A673 (cell line): ENCODE data around the gene NUP93. TPM values are rescaled to one million over a fixed set of nuclear protein-coding genes. Genes with fewer than 3 reads are reported as not detected.

Experiments used
- BruUV-seq: library from RNA; stranded (reverse); fragments of 400-500 nt; replicated peaks from 2 replicates; lab custom pipeline; 2021; lab: Mats Ljungman, UMichigan
- CTCF ChIA-PET: fragments of 300-600 bp; sonication (Branson Sonifier 250); formaldehyde crosslinking; loops from one replicate; lab custom pipeline; 2022; ENCODE audit warnings: antibody characterized with exemption; lab: Charles Lee
- POLR2A ChIA-PET: fragments of 300-600 bp; sonication (Branson Sonifier 250); formaldehyde crosslinking; loops from one replicate; lab custom pipeline; 2022; ENCODE audit warnings: antibody characterized with exemption; ENCODE audit not compliant: low non-redundant PET; lab: Charles Lee
- DNase-seq: peaks from one replicate; pipeline ENCODE4 v3.0.0-alpha.2; 2015; ENCODE audit warnings: low spot score
- H3K27ac ChIP-seq: fragments of 200-600 bp; sonication (generic); 2 replicates; pipeline ENCODE4 v1.5.1; 2016; ENCODE audit warnings: mixed run types, low read depth, mild to moderate bottlenecking, mixed read lengths, antibody characterized with exemption, low read length; ENCODE audit not compliant: poor library complexity, severe bottlenecking
- H3K27me3 ChIP-seq: fragments of 200-600 bp; sonication (generic); replicated peaks from 2 replicates; pipeline ENCODE4 v1.6.1; 2017; ENCODE audit warnings: mixed run types, low read depth, mild to moderate bottlenecking, mixed read lengths, antibody characterized with exemption, low read length; ENCODE audit not compliant: insufficient read depth, poor library complexity
- H3K36me3 ChIP-seq: fragments of 200-600 bp; sonication (generic); 2 replicates; pipeline ENCODE4 v1.6.1; 2016; ENCODE audit warnings: mixed run types, mild to moderate bottlenecking, mixed read lengths, antibody characterized with exemption, low read length; ENCODE audit not compliant: insufficient read depth, poor library complexity, severe bottlenecking
- H3K4me1 ChIP-seq: fragments of 200-600 bp; sonication (generic); 2 replicates; pipeline ENCODE4 v1.6.1; 2017; ENCODE audit warnings: mixed run types, mild to moderate bottlenecking, mixed read lengths, antibody characterized with exemption, low read length; ENCODE audit not compliant: insufficient read depth, poor library complexity, severe bottlenecking
- H3K4me3 ChIP-seq: fragments of 200-600 bp; sonication (generic); 2 replicates; pipeline ENCODE4 v1.5.1; 2016; ENCODE audit warnings: low read depth, mixed run types, mild to moderate bottlenecking, mixed read lengths, low read length; ENCODE audit not compliant: poor library complexity, severe bottlenecking
- H3K9me3 ChIP-seq: fragments of 200-600 bp; sonication (generic); 2 replicates; pipeline ENCODE4 v1.6.1; 2016; ENCODE audit warnings: mixed run types, low read depth, mild to moderate bottlenecking, mixed read lengths, antibody characterized with exemption, low read length; ENCODE audit not compliant: poor library complexity, severe bottlenecking
- EZH2 ChIP-seq: fragments of 200-600 bp; sonication (generic); IDR thresholded peaks from 2 replicates; pipeline ENCODE4 v1.6.1; 2017; ENCODE audit warnings: borderline replicate concordance, low read depth, mild to moderate bottlenecking, mixed read lengths, antibody characterized with exemption, low read length; ENCODE audit not compliant: poor library complexity, severe bottlenecking
- intact Hi-C: fragments of 100-400 bp; cut with micrococcal nuclease; formaldehyde crosslinking; loops from one replicate; pipeline ENCODE4 v1.10.0; 2022; ENCODE audit not compliant: unreplicated experiment
- microRNA-seq: library from miRNA; unstranded; fragments of <30 nt; microRNA quantifications from one replicate; pipeline ENCODE4 v1.2.0, GENCODE V29; 2021
- total RNA-seq: library from RNA; stranded (reverse); gene quantifications from 2 replicates; pipeline ENCODE4 v1.2.3, GENCODE V29; 2021
- TF ChIP-seq, protein P1 (sequence below): fragments of 300-800, 200-600 bp; sonication (generic); conservative IDR thresholded peaks from 2 replicates; pipeline ENCODE4 v1.5.1; 2017; ENCODE audit warnings: low read depth, mild to moderate bottlenecking, antibody characterized with exemption, low read length, moderate library complexity, mixed read lengths

NUP93 gene
- total RNA-seq, 1 experiment from 2014 or later, result 155 TPM

DNA sequence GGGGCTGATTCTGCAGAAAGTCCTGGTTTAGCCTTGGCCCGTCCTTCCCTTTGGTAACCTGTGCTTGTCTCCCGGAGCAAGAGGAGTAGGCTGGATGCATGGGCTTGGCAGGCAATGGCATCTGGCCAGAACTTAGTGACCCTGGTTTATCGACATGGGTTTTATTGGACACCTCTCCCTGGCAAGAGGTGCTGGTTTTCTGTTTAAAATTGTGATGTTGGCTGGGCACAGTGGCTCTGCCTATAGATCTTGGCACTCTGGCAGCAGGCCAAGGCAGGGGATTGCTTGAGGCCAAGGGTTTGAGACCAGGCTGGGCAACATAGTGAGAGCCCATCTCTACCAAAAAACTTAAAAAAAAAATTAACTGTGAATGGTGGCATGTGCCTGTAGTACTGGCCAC is 166.3 kb downstream of the NUP93 start:
- Histone ChIP-seq H3K9me3 (no peaks in the 10 kb centered on the region), H3K4me1 (no peaks in the 10 kb centered on the region), H3K4me3 (no peak overlapping the region), H3K36me3 (no peaks in the 10 kb centered on the region), H3K27me3 (no peaks in the 10 kb centered on the region), H3K27ac (no peak overlapping the region)
- TF ChIP-seq EZH2, result no peak
- TF ChIP-seq, protein P1, sequence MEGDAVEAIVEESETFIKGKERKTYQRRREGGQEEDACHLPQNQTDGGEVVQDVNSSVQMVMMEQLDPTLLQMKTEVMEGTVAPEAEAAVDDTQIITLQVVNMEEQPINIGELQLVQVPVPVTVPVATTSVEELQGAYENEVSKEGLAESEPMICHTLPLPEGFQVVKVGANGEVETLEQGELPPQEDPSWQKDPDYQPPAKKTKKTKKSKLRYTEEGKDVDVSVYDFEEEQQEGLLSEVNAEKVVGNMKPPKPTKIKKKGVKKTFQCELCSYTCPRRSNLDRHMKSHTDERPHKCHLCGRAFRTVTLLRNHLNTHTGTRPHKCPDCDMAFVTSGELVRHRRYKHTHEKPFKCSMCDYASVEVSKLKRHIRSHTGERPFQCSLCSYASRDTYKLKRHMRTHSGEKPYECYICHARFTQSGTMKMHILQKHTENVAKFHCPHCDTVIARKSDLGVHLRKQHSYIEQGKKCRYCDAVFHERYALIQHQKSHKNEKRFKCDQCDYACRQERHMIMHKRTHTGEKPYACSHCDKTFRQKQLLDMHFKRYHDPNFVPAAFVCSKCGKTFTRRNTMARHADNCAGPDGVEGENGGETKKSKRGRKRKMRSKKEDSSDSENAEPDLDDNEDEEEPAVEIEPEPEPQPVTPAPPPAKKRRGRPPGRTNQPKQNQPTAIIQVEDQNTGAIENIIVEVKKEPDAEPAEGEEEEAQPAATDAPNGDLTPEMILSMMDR, result no peak
- intact Hi-C loops, result no loop called here
- ChIA-PET CTCF (no interaction called here), POLR2A (no interaction called here)
- no TSS peak for BruUV-seq
- DNase-seq, result no peak

DNA sequence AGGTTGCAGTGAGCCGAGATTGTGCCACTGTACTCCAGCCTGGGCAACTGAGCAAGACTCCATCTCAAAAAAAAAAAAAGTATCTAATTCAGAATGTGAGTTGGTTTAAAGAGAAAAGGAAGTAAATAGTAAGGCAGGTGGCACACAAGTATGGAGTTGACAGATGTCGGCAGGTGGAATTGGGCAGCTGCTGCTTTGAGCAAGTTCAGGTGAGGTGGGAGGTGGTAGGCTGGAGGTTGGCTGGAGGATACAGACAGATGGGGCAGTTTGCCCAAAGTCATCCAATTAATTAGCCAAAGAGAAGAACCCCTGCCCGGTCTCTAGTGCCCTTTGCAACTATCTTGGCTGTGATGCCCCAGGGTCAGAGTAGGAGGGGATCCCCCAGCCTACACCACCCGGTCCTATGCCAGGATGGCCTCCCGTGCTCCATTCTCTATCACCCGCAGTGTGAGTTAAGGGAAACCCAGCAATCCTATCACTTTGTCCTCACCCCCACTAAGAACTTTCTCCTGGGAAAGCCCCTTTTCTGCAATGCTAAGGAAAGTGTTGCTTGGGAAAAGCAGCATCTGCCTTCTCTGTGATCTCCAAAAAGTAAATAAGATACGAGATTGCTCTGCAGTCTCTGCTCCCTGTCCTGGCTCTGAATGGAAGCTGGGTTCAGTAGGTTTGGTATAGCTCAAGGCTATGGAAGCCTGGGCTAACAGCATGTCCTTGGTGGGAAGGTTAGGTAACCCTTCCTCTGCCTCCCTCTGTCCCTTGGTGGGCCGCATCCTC is 167.3 kb downstream of the NUP93 start:
- no TSS peak for BruUV-seq
- H3K4me3 ChIP-seq, result no peak overlapping the region
- DNase-seq, result no peak
- no peaks in the 10 kb centered on the region for H3K36me3 ChIP-seq
- no peaks in the 10 kb centered on the region for H3K27me3 ChIP-seq
- POLR2A ChIA-PET, result no interaction called here
- TF ChIP-seq, protein P1, result no peak
- TF ChIP-seq EZH2, result no peak
- CTCF ChIA-PET, result no interaction called here
- H3K4me1 ChIP-seq, result no peaks in the 10 kb centered on the region
- no peaks in the 10 kb centered on the region for H3K9me3 ChIP-seq
- intact Hi-C loops, result no loop called here
- H3K27ac ChIP-seq, result no peak overlapping the region

DNA sequence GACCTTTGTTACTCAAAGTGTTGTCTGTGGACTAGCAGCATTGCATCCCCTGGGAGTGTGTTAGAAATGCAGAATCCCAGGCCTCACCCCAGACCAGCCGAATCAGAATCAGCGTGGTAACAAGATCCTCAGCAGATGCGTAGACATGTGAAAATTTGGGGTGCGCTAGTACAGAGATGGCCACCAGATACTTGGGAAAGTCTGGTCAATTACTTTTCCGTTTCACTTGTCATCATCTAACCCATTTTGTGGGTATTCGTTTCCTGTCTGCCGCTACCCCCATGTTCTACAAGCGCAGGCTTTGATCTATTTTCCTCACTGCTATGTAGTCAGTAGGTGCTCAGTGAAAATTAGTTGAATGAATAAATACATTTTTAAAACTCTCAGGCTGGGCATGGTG is 168.9 kb downstream of the NUP93 start:
- no TSS peak for BruUV-seq
- TF ChIP-seq, protein P1, result no peak
- no peak for TF ChIP-seq EZH2
- POLR2A ChIA-PET, result no interaction called here

More for the DNA sequence above, 168.9 kb downstream of the NUP93 start:
- Histone ChIP-seq H3K4me3 (no peak overlapping the region), H3K9me3 (no peaks in the 10 kb centered on the region), H3K27me3 (no peaks in the 10 kb centered on the region), H3K4me1 (no peaks in the 10 kb centered on the region), H3K36me3 (no peaks in the 10 kb centered on the region), H3K27ac (no peak overlapping the region)
- intact Hi-C loops, result no loop called here
- CTCF ChIA-PET, result no interaction called here
- no peak for DNase-seq

Small RNA genes lying within 50 kb of the gene (microRNA-seq; reads per million reads assigned to microRNA genes)
- gene MIR138-2, result 118 reads per million, percentile 65 among the genes with 10 or more reads in this experiment

Other genes starting within 250 kb of the NUP93 start
- gene BBS2, start 210.1 kb upstream of the NUP93 start, total RNA-seq, result 19.4 and 22.1 TPM in 2 replicates
- not detected in 2 replicates for gene MT4, start 165.1 kb upstream of the NUP93 start, total RNA-seq
- gene MT3, start 140.6 kb upstream of the NUP93 start, total RNA-seq, result not detected in 2 replicates
- 81.8 and 218 TPM in 2 replicates for gene MT2A, start 121.5 kb upstream of the NUP93 start, total RNA-seq
- 21.6 and 50.6 TPM in 2 replicates for gene MT1E, start 104.3 kb upstream of the NUP93 start, total RNA-seq
- gene MT1M, start 97.5 kb upstream of the NUP93 start, total RNA-seq, result 0.49 TPM in 1 of 2 replicates, not detected in the other
- gene MT1A, start 91.5 kb upstream of the NUP93 start, total RNA-seq, result not detected in 2 replicates
- gene MT1B, start 78.2 kb upstream of the NUP93 start, total RNA-seq, result not detected in 2 replicates
- gene MT1F, start 72.2 kb upstream of the NUP93 start, total RNA-seq, result 7.7 and 26.9 TPM in 2 replicates
- gene MT1G, start 62.1 kb upstream of the NUP93 start, total RNA-seq, result 10.8 and 48.8 TPM in 2 replicates
- 2.4 TPM in 1 of 2 replicates, not detected in the other for gene MT1H, start 60.3 kb upstream of the NUP93 start, total RNA-seq
- 30.0 and 74.3 TPM in 2 replicates for gene MT1X, start 47.7 kb upstream of the NUP93 start, total RNA-seq
- gene SLC12A3, start 135.1 kb downstream of the NUP93 start, total RNA-seq, result not detected in 2 replicates
- gene HERPUD1, start 202.0 kb downstream of the NUP93 start, total RNA-seq, result 94.2 and 99.4 TPM in 2 replicates
- gene CETP, start 231.8 kb downstream of the NUP93 start, total RNA-seq, result not detected in 2 replicates